ENCODE data around the gene ITGA1. TPM values are rescaled to one million over a fixed set of nuclear protein-coding genes. Genes with fewer than 3 reads are reported as not detected.

Gene ITGA1
- polyA plus RNA-seq, 3 donors = 0.33 to 0.89 (median 0.79) TPM

DNA sequence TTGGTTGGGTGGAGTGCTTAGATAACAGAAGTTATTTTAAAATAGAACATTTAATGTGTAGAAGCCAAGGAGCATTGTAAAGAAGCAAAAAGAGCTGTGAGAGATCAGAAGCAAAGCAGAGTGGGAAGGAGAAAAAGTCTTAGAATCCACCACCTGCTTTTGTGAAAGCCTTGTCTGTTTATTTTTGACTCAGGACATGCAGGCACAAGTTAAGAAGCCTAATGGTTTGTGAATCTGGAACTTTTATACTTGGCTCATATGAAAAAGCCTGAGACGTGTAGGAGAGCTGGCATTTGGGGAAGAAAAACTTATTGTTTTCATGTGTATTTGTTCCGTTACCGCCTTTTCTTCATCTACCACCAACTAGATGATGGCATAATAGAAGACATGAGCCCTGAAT lies 163.0 kb downstream of the ITGA1 start:
- TF ChIP-seq, protein P1, sequence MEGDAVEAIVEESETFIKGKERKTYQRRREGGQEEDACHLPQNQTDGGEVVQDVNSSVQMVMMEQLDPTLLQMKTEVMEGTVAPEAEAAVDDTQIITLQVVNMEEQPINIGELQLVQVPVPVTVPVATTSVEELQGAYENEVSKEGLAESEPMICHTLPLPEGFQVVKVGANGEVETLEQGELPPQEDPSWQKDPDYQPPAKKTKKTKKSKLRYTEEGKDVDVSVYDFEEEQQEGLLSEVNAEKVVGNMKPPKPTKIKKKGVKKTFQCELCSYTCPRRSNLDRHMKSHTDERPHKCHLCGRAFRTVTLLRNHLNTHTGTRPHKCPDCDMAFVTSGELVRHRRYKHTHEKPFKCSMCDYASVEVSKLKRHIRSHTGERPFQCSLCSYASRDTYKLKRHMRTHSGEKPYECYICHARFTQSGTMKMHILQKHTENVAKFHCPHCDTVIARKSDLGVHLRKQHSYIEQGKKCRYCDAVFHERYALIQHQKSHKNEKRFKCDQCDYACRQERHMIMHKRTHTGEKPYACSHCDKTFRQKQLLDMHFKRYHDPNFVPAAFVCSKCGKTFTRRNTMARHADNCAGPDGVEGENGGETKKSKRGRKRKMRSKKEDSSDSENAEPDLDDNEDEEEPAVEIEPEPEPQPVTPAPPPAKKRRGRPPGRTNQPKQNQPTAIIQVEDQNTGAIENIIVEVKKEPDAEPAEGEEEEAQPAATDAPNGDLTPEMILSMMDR (IDR thresholded peaks at IDR 0.05) = no peak
- Mint-ChIP-seq H3K27me3 (ENCODE audit: low read depth in 3 of 3) (no peaks in the 10 kb centered on the region), H3K27ac (no peak overlapping the region), H3K4me3 (no peak overlapping the region), H3K4me1 (peaks cover 6% of the 10 kb centered on the region), H3K9me3 (no peaks in the 10 kb centered on the region), H3K36me3 (no peaks in the 10 kb centered on the region)
- no peak for DNase-seq
- intact Hi-C loops (cut with micrococcal nuclease) = no loop called here
- WGBS (ENCODE audit: insufficient coverage) = no CpG with 5 or more reads among the region's 3 CpGs
- Histone ChIP-seq H3K9ac (ENCODE audit: insufficient read depth, low read length, poor library complexity, severe bottlenecking) (no peak overlapping the region), H3K4me1 (ENCODE audit: control insufficient read depth in 1 of 2, insufficient read depth in 2 of 2, low read length in 2 of 2) (no peaks in the 10 kb centered on the region), H4K20me1 (ENCODE audit: insufficient read depth, low read length) (no peaks in the 10 kb centered on the region), H2AFZ (ENCODE audit: insufficient read depth, low read depth, low read length, poor library complexity, severe bottlenecking) (no peak overlapping the region), H3K9me3 (replicated peaks in 1 of 2; ENCODE audit: control insufficient read depth in 1 of 2, insufficient read depth in 1 of 2, low read length in 2 of 2) (no peaks in the 10 kb centered on the region), H3K4me3 (replicated peaks in 1 of 3; ENCODE audit: low read depth in 2 of 3, low read length in 3 of 3) (no peak overlapping the region), H3K27me3 (ENCODE audit: control insufficient read depth in 2 of 2, insufficient read depth in 2 of 2, low read length in 2 of 2) (no peaks in the 10 kb centered on the region), H3K27ac (ENCODE audit: low read depth in 1 of 2, low read length in 2 of 2) (no peak overlapping the region), H3K79me2 (ENCODE audit: insufficient read depth, low read length) (no peaks in the 10 kb centered on the region), H3K4me2 (replicated peaks; ENCODE audit: extremely low read depth, low read length, poor library complexity, severe bottlenecking) (no peak overlapping the region), H3K36me3 (replicated peaks in 1 of 2; ENCODE audit: control insufficient read depth in 1 of 2, insufficient read depth in 2 of 2, low read length in 2 of 2) (no peaks in the 10 kb centered on the region)

DNA sequence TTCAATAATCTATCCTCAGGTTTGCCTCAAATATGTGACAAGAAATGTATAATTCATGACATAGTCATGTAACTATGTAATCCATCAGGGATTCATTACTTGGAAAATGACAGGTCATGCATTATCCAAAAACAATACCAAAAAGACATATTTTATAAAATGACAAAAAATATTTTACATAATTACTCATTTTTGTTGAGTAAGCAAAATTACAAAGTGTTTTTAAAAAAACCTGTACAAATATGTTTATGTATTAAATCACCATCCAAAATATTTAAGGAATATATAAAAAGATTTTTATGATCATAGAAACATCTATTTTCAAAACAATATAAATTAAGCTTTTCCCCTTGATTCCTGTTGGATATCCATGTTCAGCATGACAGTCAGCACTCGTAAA lies 164.8 kb downstream of the ITGA1 start:
- Histone ChIP-seq H3K36me3 (replicated peaks in 1 of 2; ENCODE audit: control insufficient read depth in 1 of 2, insufficient read depth in 2 of 2, low read length in 2 of 2) (no peaks in the 10 kb centered on the region), H3K9ac (ENCODE audit: insufficient read depth, low read length, poor library complexity, severe bottlenecking) (no peak overlapping the region), H4K20me1 (ENCODE audit: insufficient read depth, low read length) (no peaks in the 10 kb centered on the region), H3K4me3 (replicated peaks in 1 of 3; ENCODE audit: low read depth in 2 of 3, low read length in 3 of 3) (no peak overlapping the region), H2AFZ (ENCODE audit: insufficient read depth, low read depth, low read length, poor library complexity, severe bottlenecking) (no peak overlapping the region), H3K9me3 (replicated peaks in 1 of 2; ENCODE audit: control insufficient read depth in 1 of 2, insufficient read depth in 1 of 2, low read length in 2 of 2) (no peaks in the 10 kb centered on the region), H3K4me2 (replicated peaks; ENCODE audit: extremely low read depth, low read length, poor library complexity, severe bottlenecking) (no peak overlapping the region), H3K4me1 (ENCODE audit: control insufficient read depth in 1 of 2, insufficient read depth in 2 of 2, low read length in 2 of 2) (no peaks in the 10 kb centered on the region), H3K79me2 (ENCODE audit: insufficient read depth, low read length) (no peaks in the 10 kb centered on the region), H3K27ac (ENCODE audit: low read depth in 1 of 2, low read length in 2 of 2) (no peak overlapping the region), H3K27me3 (ENCODE audit: control insufficient read depth in 2 of 2, insufficient read depth in 2 of 2, low read length in 2 of 2) (no peaks in the 10 kb centered on the region)
- no peak for DNase-seq
- no peak overlapping the region for H3K27ac Mint-ChIP-seq
- H3K4me3 Mint-ChIP-seq = no peak overlapping the region
- intact Hi-C loops (cut with micrococcal nuclease) = no loop called here
- WGBS (ENCODE audit: insufficient coverage) = no CpG with 5 or more reads among the region's 1 CpG
- TF ChIP-seq, protein P1 (IDR thresholded peaks at IDR 0.05) = no peak
- peaks cover 2% of the 10 kb centered on the region for H3K4me1 Mint-ChIP-seq
- H3K36me3 Mint-ChIP-seq = no peaks in the 10 kb centered on the region
- H3K27me3 Mint-ChIP-seq (ENCODE audit: low read depth in 3 of 3) = no peaks in the 10 kb centered on the region
- H3K9me3 Mint-ChIP-seq = no peaks in the 10 kb centered on the region

Data from CD14-positive monocyte (primary cell).